Right renal cortex interstitium (tissue), 3 donors: ENCODE data around the gene PPP2R2C. TPM values are rescaled to one million over a fixed set of nuclear protein-coding genes. Genes with fewer than 3 reads are reported as not detected.

Experiments
- DNase-seq, 3 donors: peaks; one replicate each; pipeline ENCODE4 v3.0.0-alpha.2; 2013; ENCODE audit warnings: low read depth in 3 of 3, low spot score in 2 of 3
- polyA plus RNA-seq, 3 donors: library from polyadenylated mRNA; unstranded; fragments of 120-200 nt; gene quantifications; one replicate each; pipeline ENCODE4 v1.2.1, GENCODE V29; 2013; ENCODE audit not compliant: insufficient read length in 3 of 3

The PPP2R2C gene
- polyA plus RNA-seq, 3 donors: 0.22 to 0.62 (median 0.39) TPM

- no peak for DNase-seq
Observed at GRCh38 chr4:6333301-6334202, 138.9 kb downstream of the PPP2R2C start.

GRCh38 chr4:6332669-6333050, 139.8 kb downstream of the PPP2R2C start:
- DNase-seq: no peak

- no peak for DNase-seq
Observed at GRCh38 chr4:6332042-6332668, 140.3 kb downstream of the PPP2R2C start.

GRCh38 chr4:6331468-6331867, 140.9 kb downstream of the PPP2R2C start:
- DNase-seq: no peak

- DNase-seq: no peak
Observed at GRCh38 chr4:6331018-6331417, 141.4 kb downstream of the PPP2R2C start.

- no peak for DNase-seq
Observed at GRCh38 chr4:6330384-6330767, 142.0 kb downstream of the PPP2R2C start.

GRCh38 chr4:6329478-6330383, 142.7 kb downstream of the PPP2R2C start:
- no peak for DNase-seq

- no peak for DNase-seq
Observed at GRCh38 chr4:6328526-6328925, 143.9 kb downstream of the PPP2R2C start.

- DNase-seq: no peak
Observed at GRCh38 chr4:6327220-6327917, 145.0 kb downstream of the PPP2R2C start.

GRCh38 chr4:6326312-6327060, 145.9 kb downstream of the PPP2R2C start:
- DNase-seq: no peak

GRCh38 chr4:6325788-6326290, 146.6 kb downstream of the PPP2R2C start:
- DNase-seq: no peak

GRCh38 chr4:6324999-6325787, 147.2 kb downstream of the PPP2R2C start:
- no peak for DNase-seq

- no peak for DNase-seq
Observed at GRCh38 chr4:6324461-6324998, 147.9 kb downstream of the PPP2R2C start.

- DNase-seq: no peak
Observed at GRCh38 chr4:6322761-6323566, 149.4 kb downstream of the PPP2R2C start.

GRCh38 chr4:6322067-6322760, 150.2 kb downstream of the PPP2R2C start:
- no peak for DNase-seq

GRCh38 chr4:6321361-6321760, 151.1 kb downstream of the PPP2R2C start:
- DNase-seq: no peak

GRCh38 chr4:6320663-6321062, 151.8 kb downstream of the PPP2R2C start:
- DNase-seq: no peak
